Activated CD4-positive, alpha-beta T cell treated with anti-CD3 and anti-CD28 coated beads for 24 hours (primary cell): Measurements from ENCODE around the gene LZTR1.

ENCODE experiments used
- DNase-seq, 2 donors: peaks; one replicate each; pipeline ENCODE4 v3.0.0-alpha.2; 2020; ENCODE audit warnings: low read depth in 2 of 2

Gene LZTR1

DNA sequence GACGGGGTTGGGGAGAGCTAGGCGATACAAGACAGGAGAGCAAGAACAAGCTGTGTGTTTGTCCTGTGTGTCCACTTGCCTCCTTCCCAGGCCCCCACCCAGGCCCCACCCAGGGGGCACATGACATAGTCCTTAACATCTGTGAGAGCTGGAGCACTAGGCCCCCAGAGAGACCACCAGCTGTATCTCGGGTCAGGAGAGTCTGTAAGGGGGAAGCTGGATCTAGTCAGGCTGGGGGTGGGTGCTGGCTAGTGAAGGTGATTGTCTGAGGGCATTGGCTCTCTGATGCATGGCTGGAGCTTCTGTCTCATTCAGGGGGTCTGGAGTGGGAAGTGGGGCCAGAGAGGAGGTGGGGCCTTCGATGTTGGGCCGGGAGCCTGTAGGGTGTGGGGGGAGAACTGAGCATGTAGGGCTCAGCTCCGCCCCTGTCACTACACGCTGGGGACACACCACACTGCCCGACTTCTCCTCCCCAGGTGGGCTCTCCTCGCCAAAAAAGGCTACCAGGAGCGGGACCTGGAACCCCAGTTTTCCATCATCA lies 33.4 kb downstream of the LZTR1 start:
- DNase-seq = no peak

DNA sequence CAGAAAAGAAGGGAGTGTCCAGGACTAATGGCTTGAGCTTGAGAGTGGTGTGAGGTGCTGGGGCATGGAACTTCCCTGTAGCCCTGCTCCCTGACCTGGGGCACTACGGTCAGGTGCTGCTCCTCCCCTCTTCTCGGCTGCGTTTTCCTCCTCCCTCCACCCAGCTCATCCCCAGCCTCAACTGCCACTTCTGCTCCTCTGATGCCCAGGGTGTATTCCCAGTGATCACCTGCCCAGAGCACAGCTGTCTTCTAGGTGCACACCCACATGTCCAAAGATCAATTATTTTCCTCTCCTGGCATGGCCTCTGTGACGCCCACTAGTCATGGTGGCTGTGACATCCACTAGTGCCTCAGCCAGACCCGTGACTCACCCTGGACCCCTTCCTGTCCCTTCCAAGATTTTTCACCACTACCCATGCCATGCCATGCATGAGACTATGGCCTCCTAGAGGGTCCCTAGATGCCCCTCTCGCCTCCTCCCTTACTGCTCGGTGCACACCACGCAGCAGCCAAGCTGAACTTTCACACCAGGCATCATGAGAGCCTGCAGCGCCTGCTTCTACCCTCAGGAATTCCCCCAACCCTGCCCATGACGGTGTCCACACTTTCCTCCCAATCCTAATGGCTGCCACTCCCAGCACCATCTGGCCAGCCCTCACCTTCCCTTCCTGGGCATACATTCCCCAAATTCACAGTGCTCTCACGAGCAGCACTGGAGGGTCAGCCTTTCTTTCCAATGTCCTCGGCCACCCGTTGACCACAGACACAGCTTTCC lies 34.7 kb downstream of the LZTR1 start:
- no peak for DNase-seq

GRCh38 chr22:21018314-21018713 lies 36.2 kb downstream of the LZTR1 start:
- no peak for DNase-seq

- DNase-seq = no peak
Observed at GRCh38 chr22:21020802-21021429, 38.8 kb downstream of the LZTR1 start.

DNA sequence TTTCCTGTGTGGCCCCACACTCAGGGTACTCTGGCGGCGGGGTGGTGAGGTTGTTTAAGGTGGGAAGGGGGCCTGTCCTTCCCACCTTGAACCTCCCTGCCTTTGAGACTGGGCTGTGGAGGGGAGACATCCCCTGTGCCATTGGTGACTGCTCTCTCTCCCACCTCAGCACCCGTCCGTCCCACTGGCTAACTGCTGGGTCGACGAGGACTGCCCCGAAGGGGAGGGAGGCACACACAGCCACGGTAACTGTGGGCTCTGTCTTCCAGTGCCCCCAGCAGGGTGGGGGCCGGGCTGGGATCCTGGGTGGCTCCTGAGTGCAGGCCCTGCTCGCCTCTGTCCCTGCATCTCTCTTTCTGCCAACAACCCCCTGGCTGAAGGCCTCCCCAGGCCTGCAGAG lies 40.4 kb downstream of the LZTR1 start:
- no peak for DNase-seq

- DNase-seq = no peak
Observed at GRCh38 chr22:21022955-21023614, 41.0 kb downstream of the LZTR1 start.

DNA sequence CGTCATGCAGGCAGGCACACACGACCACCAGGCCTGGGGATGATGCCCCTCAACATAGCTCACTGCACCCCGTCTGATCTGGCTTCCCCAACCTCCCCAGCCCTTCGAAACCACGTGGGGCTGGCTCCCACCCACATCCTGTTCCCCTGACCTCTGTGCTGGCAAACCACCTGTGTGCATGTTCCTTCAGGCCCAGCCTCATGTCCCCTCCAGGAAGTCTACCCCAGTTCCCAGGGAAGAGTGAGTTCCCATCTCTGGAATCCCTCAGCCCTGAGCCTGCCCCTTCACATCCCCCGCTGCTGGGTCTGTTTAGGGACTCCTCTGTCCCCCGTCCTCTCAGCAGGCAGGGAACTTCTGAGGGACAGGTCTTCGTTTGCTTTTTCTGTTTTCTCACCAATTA lies 43.2 kb downstream of the LZTR1 start:
- DNase-seq = no peak

GRCh38 chr22:21025763-21026755 lies 44.0 kb downstream of the LZTR1 start:
- no peak for DNase-seq

- DNase-seq = no peak
Observed at GRCh38 chr22:21026783-21027692, 44.9 kb downstream of the LZTR1 start.

DNA sequence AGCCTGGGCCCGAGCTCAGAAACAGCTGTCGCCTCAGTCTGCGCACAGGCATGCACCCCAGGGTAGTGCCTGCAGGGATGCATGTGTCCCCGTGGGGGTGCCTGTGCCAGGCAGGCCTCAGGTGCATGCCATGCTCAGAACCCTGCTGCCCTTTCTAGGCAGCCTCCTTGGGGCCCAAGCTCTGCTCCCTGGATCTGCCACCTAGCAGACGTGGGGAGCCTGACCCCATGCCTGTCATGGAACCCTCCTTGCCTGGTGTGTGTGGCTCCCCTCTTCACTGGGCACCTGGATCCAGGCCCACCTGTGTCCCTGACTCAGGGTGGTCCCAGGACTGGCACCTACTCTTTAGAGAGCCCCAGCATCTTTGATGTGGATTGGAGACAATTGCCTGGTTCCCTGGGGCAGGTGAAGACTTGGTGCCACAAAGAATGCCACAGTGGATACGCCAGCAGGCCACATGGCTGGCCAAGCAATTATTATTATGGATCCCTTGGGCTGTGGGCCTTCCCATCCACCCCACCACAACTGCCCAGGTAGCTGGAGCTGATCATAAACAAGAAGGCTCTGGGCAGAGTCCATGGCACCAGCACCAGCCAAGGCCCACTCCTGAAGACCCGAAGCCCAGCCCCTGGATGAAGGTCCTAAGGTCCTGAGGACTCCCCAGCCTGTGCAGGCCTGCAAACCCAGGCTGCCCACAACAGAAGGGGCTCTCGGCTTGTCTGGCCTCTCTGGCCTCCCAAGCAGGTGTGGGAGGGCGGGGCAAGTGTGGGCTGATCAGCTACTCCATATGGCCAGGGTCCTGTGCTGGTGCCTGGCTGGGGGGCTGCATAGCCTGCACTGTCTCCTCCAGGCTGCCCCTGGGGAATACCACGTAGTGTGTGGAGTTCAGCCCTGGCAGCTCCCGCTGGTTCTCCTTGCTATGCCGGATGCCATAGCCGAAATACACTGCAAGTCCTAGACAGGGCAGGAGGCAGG lies 46.5 kb downstream of the LZTR1 start:
- DNase-seq = no peak

DNA sequence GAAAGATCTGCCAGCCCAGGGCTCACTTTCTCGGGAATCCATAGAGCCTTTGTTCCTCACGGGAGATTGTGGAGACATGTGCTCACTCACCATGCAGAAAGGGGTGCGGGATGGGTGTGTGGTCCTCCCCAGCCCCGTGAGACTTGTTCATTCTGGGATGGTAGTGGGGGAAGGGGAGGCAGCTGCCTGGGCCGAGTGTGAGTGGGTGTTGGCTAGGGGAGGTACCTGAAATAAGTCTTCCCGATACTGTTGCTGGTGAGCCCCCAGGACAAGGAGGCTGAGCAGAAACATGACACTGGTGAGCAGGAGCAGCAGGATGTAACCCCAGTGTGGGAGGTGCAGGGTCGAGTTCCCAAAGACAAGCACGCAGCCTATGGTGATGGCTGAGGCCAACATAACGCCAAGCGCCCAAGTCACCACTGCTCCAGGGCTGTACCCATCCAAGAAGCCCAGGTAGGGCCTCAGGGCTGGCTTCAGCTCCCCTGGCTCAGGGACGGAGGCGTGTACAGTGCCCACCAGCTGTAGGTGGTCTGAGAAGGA lies 47.5 kb downstream of the LZTR1 start:
- DNase-seq = no peak

DNA sequence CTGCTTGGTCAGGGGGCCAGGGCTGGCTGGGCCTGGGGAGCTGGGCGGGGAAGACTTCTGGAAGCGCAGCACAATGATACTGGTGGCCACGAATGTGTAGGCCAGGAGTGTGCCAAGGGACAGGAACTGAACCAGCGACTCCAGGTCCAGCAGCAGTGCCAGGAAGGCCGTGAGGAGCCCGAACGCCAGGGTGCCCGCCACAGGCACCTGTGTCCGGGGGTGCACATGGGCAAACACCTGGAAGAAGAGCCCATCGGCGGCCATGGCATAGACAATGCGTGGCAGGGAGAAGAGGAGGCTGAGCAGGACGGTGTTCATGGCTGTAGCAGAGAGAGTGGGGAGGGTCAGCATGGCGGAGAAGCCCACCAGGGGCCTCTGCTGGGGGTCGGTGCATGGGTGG lies 47.9 kb downstream of the LZTR1 start:
- no peak for DNase-seq

- no peak for DNase-seq
Observed at GRCh38 chr22:21030621-21031544, 48.8 kb downstream of the LZTR1 start.

DNA sequence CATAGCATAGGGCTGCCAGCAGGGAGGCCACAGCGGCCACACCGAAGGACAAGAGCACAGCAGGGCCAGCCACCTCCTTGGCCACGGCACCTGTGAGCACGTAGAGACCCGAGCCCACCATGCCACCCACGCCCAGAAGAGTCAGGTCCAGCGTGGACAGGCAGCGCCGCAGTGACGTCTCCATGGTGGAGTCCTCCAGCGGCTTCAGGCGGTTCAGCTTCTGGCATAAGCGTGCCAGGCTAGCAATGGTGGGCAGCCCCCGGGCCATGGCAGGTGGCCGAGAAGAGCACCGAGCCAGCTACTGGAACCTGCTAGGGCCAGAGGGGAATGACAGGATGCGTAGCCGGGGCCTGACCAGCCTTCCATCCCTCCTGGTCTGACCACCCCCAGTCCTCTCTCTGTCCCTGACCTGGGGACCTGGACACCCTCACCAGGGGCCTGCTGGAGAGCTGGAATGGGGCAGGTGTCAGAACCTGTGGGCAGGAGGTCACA lies 49.5 kb downstream of the LZTR1 start:
- DNase-seq = no peak

DNA sequence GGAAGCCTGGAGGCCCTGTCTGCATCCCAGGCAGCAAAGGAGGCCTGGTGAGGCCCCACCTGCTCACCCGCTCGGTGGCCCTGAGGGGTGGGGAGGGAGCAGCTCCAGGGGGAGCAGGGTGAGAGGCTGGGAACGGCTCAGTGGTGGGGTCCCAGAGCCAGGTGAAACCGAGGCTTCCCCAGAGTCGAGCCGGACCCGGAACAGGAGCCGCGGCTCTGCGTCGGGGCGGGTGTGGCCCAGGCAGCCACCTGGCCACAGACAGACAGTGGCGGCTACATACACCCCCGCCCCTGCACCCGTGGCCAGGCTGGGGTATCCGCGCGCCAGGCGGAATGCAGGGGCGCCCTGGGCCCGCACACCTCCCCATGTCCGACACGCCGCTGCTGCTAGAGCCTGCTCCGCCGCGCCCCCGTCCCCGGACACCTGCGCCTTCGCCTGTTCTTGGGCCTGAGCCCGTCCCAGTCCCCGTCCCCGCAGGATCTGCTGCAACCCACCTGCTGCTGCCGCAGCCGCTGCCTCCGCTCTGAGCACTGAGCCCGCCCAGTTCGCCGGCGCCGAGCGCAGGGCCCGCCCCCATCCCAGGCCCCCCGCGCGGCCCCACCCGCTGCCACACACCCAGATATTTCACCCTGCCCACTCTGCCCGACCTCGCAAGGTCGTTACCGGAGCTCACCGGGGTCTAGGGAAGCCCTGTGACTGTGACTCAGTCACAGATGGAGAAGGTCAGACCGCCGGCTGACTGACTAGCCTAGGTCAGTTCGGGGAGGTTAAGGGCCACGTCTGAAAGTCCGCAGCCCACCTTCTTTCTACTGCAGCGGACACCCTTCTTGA lies 50.2 kb downstream of the LZTR1 start, which contains the start of gene SLC7A4:
TSS of gene SLC7A4 (minus strand) at position 525 of the 831 bp plus-strand sequence. CDS start 749 bp downstream, outside the sequence.
- DNase-seq = no peak

- DNase-seq = no peak
Observed at GRCh38 chr22:21032868-21033688, 51.0 kb downstream of the LZTR1 start.
